ENCODE measurements around the gene RBM5.

The RBM5 gene

GRCh38 chr3:50155891-50156290 is 67.2 kb downstream of the RBM5 start:
- Histone ChIP-seq H3K4me2 (ENCODE audit: low read length) (peak overlapping the region; percentile 92), H3K36me3 (ENCODE audit: insufficient read depth, low read length) (no peaks in the 10 kb centered on the region), H3K9ac (ENCODE audit: low read depth, low read length) (peak overlapping the region; percentile 77), H3K9me3 (replicated peaks; ENCODE audit: low read length) (no peaks in the 10 kb centered on the region), H3K4me1 (ENCODE audit: control insufficient read depth, insufficient read depth, low read length) (peaks cover 22% of the 10 kb centered on the region), H3K27me3 (ENCODE audit: control insufficient read depth, insufficient read depth, low read length) (peaks cover 19% of the 10 kb centered on the region), H3K4me3 (ENCODE audit: low read length) (peak overlapping the region; percentile 75)

- Histone ChIP-seq H3K9me3 (replicated peaks; ENCODE audit: low read length) (no peaks in the 10 kb centered on the region), H3K9ac (ENCODE audit: low read depth, low read length) (no peak overlapping the region), H3K4me1 (ENCODE audit: control insufficient read depth, insufficient read depth, low read length) (peaks cover 22% of the 10 kb centered on the region), H3K27me3 (ENCODE audit: control insufficient read depth, insufficient read depth, low read length) (peaks cover 19% of the 10 kb centered on the region), H3K36me3 (ENCODE audit: insufficient read depth, low read length) (no peaks in the 10 kb centered on the region), H3K4me3 (ENCODE audit: low read length) (peak overlapping the region; percentile 75), H3K4me2 (ENCODE audit: low read length) (peak overlapping the region; percentile 92)
These were observed 68.1 kb downstream of the RBM5 start for GRCh38 chr3:50156549-50157493.

- Histone ChIP-seq H3K9me3 (replicated peaks; ENCODE audit: low read length) (no peaks in the 10 kb centered on the region), H3K4me3 (ENCODE audit: low read length) (no peak overlapping the region), H3K27me3 (ENCODE audit: control insufficient read depth, insufficient read depth, low read length) (peaks cover 19% of the 10 kb centered on the region), H3K4me2 (ENCODE audit: low read length) (no peak overlapping the region), H3K9ac (ENCODE audit: low read depth, low read length) (no peak overlapping the region), H3K36me3 (ENCODE audit: insufficient read depth, low read length) (no peaks in the 10 kb centered on the region), H3K4me1 (ENCODE audit: control insufficient read depth, insufficient read depth, low read length) (peaks cover 27% of the 10 kb centered on the region)
These were observed 69.3 kb downstream of the RBM5 start for GRCh38 chr3:50157827-50158529.

GRCh38 chr3:50158530-50159146 is 69.9 kb downstream of the RBM5 start:
- no peaks in the 10 kb centered on the region for H3K9me3 ChIP-seq (replicated peaks; ENCODE audit: low read length)
- H3K4me2 ChIP-seq (ENCODE audit: low read length) = no peak overlapping the region
- peaks cover 15% of the 10 kb centered on the region for H3K27me3 ChIP-seq (ENCODE audit: control insufficient read depth, insufficient read depth, low read length)
- no peak overlapping the region for H3K4me3 ChIP-seq (ENCODE audit: low read length)
- H3K9ac ChIP-seq (ENCODE audit: low read depth, low read length) = no peak overlapping the region
- peaks cover 32% of the 10 kb centered on the region for H3K4me1 ChIP-seq (ENCODE audit: control insufficient read depth, insufficient read depth, low read length)
- H3K36me3 ChIP-seq (ENCODE audit: insufficient read depth, low read length) = no peaks in the 10 kb centered on the region

GRCh38 chr3:50160561-50160983 is 71.9 kb downstream of the RBM5 start:
- H3K4me2 ChIP-seq (ENCODE audit: low read length) = no peak overlapping the region
- H3K36me3 ChIP-seq (ENCODE audit: insufficient read depth, low read length) = no peaks in the 10 kb centered on the region
- H3K27me3 ChIP-seq (ENCODE audit: control insufficient read depth, insufficient read depth, low read length) = peaks cover 4% of the 10 kb centered on the region
- H3K9me3 ChIP-seq (replicated peaks; ENCODE audit: low read length) = no peaks in the 10 kb centered on the region
- peaks cover 48% of the 10 kb centered on the region for H3K4me1 ChIP-seq (ENCODE audit: control insufficient read depth, insufficient read depth, low read length)
- no peak overlapping the region for H3K9ac ChIP-seq (ENCODE audit: low read depth, low read length)
- no peak overlapping the region for H3K4me3 ChIP-seq (ENCODE audit: low read length)

- Histone ChIP-seq H3K9me3 (replicated peaks; ENCODE audit: low read length) (no peaks in the 10 kb centered on the region), H3K9ac (ENCODE audit: low read depth, low read length) (no peak overlapping the region), H3K4me2 (ENCODE audit: low read length) (no peak overlapping the region), H3K27me3 (ENCODE audit: control insufficient read depth, insufficient read depth, low read length) (no peaks in the 10 kb centered on the region), H3K4me1 (ENCODE audit: control insufficient read depth, insufficient read depth, low read length) (peaks cover 49% of the 10 kb centered on the region), H3K36me3 (ENCODE audit: insufficient read depth, low read length) (no peaks in the 10 kb centered on the region), H3K4me3 (ENCODE audit: low read length) (no peak overlapping the region)
These were observed 72.6 kb downstream of the RBM5 start for GRCh38 chr3:50161320-50161719.

GRCh38 chr3:50162034-50162883 is 73.5 kb downstream of the RBM5 start:
- H3K4me3 ChIP-seq (ENCODE audit: low read length) = no peak overlapping the region
- no peak overlapping the region for H3K9ac ChIP-seq (ENCODE audit: low read depth, low read length)
- H3K36me3 ChIP-seq (ENCODE audit: insufficient read depth, low read length) = no peaks in the 10 kb centered on the region
- no peaks in the 10 kb centered on the region for H3K27me3 ChIP-seq (ENCODE audit: control insufficient read depth, insufficient read depth, low read length)
- H3K9me3 ChIP-seq (replicated peaks; ENCODE audit: low read length) = no peaks in the 10 kb centered on the region
- peaks cover 58% of the 10 kb centered on the region for H3K4me1 ChIP-seq (ENCODE audit: control insufficient read depth, insufficient read depth, low read length)
- no peak overlapping the region for H3K4me2 ChIP-seq (ENCODE audit: low read length)

GRCh38 chr3:50163572-50164455 is 75.1 kb downstream of the RBM5 start:
- Histone ChIP-seq H3K9ac (ENCODE audit: low read depth, low read length) (peak overlapping the region; percentile 10), H3K4me2 (ENCODE audit: low read length) (peak overlapping the region; percentile 66), H3K4me3 (ENCODE audit: low read length) (peak overlapping the region; percentile 41), H3K27me3 (ENCODE audit: control insufficient read depth, insufficient read depth, low read length) (no peaks in the 10 kb centered on the region), H3K9me3 (replicated peaks; ENCODE audit: low read length) (no peaks in the 10 kb centered on the region), H3K4me1 (ENCODE audit: control insufficient read depth, insufficient read depth, low read length) (peaks cover 58% of the 10 kb centered on the region), H3K36me3 (ENCODE audit: insufficient read depth, low read length) (no peaks in the 10 kb centered on the region)

- peak overlapping the region; percentile 66 for H3K4me2 ChIP-seq (ENCODE audit: low read length)
- H3K27me3 ChIP-seq (ENCODE audit: control insufficient read depth, insufficient read depth, low read length) = no peaks in the 10 kb centered on the region
- H3K9me3 ChIP-seq (replicated peaks; ENCODE audit: low read length) = no peaks in the 10 kb centered on the region
- peaks cover 60% of the 10 kb centered on the region for H3K4me1 ChIP-seq (ENCODE audit: control insufficient read depth, insufficient read depth, low read length)
- no peaks in the 10 kb centered on the region for H3K36me3 ChIP-seq (ENCODE audit: insufficient read depth, low read length)
- peak overlapping the region; percentile 41 for H3K4me3 ChIP-seq (ENCODE audit: low read length)
- H3K9ac ChIP-seq (ENCODE audit: low read depth, low read length) = no peak overlapping the region
These were observed 75.8 kb downstream of the RBM5 start for GRCh38 chr3:50164481-50164880.

Measured in skeletal muscle satellite cell (primary cell).